ENCODE measurements around the gene ARHGAP4.

Gene ARHGAP4

GRCh38 chrX:153884136-153884535 lies 41.9 kb downstream of the ARHGAP4 start:
- no peak for DNase-seq (ENCODE audit: low spot score)
- TF ChIP-seq CTCF (IDR thresholded peaks at IDR 0.05; ENCODE audit: borderline replicate concordance, control extremely low read depth, extremely low read depth, insufficient read depth, missing control alignments) = no peak
- in situ Hi-C loops (cut with MboI; ENCODE audit: low sequenced_read_pairs, unreplicated experiment) = no loop called here

- DNase-seq (ENCODE audit: low spot score) = no peak
- no peak for TF ChIP-seq CTCF (IDR thresholded peaks at IDR 0.05; ENCODE audit: borderline replicate concordance, control extremely low read depth, extremely low read depth, insufficient read depth, missing control alignments)
- in situ Hi-C loops (cut with MboI; ENCODE audit: low sequenced_read_pairs, unreplicated experiment) = no loop called here
Observed at GRCh38 chrX:153883163-153883843, 42.8 kb downstream of the ARHGAP4 start.

- in situ Hi-C loops (cut with MboI; ENCODE audit: low sequenced_read_pairs, unreplicated experiment) = no loop called here
- DNase-seq (ENCODE audit: low spot score) = no peak
- no peak for TF ChIP-seq CTCF (IDR thresholded peaks at IDR 0.05; ENCODE audit: borderline replicate concordance, control extremely low read depth, extremely low read depth, insufficient read depth, missing control alignments)
Observed at GRCh38 chrX:153882557-153882956, 43.5 kb downstream of the ARHGAP4 start.

- DNase-seq (ENCODE audit: low spot score) = no peak
- no peak for TF ChIP-seq CTCF (IDR thresholded peaks at IDR 0.05; ENCODE audit: borderline replicate concordance, control extremely low read depth, extremely low read depth, insufficient read depth, missing control alignments)
- in situ Hi-C loops (cut with MboI; ENCODE audit: low sequenced_read_pairs, unreplicated experiment) = no loop called here
Observed at GRCh38 chrX:153882086-153882498, 44.0 kb downstream of the ARHGAP4 start.

GRCh38 chrX:153881281-153881680 lies 44.8 kb downstream of the ARHGAP4 start:
- DNase-seq (ENCODE audit: low spot score) = no peak
- no peak for TF ChIP-seq CTCF (IDR thresholded peaks at IDR 0.05; ENCODE audit: borderline replicate concordance, control extremely low read depth, extremely low read depth, insufficient read depth, missing control alignments)
- in situ Hi-C loops (cut with MboI; ENCODE audit: low sequenced_read_pairs, unreplicated experiment) = no loop called here

GRCh38 chrX:153880440-153880815 lies 45.6 kb downstream of the ARHGAP4 start:
- TF ChIP-seq CTCF (IDR thresholded peaks at IDR 0.05; ENCODE audit: borderline replicate concordance, control extremely low read depth, extremely low read depth, insufficient read depth, missing control alignments) = no peak
- DNase-seq (ENCODE audit: low spot score) = no peak
- in situ Hi-C loops (cut with MboI; ENCODE audit: low sequenced_read_pairs, unreplicated experiment) = no loop called here
